NCI-H2107 (cell line): ENCODE results near the gene FSTL1.
"Not testable (repeated sequence)": the region's sequence is repeated elsewhere in the genome, so short reads cannot be mapped to it uniquely, and the experiment has no call there.

Experiments
- DNase-seq: peaks from one replicate; lab custom pipeline; 2025; lab: John Stamatoyannopoulos, UW

The FSTL1 gene

DNA sequence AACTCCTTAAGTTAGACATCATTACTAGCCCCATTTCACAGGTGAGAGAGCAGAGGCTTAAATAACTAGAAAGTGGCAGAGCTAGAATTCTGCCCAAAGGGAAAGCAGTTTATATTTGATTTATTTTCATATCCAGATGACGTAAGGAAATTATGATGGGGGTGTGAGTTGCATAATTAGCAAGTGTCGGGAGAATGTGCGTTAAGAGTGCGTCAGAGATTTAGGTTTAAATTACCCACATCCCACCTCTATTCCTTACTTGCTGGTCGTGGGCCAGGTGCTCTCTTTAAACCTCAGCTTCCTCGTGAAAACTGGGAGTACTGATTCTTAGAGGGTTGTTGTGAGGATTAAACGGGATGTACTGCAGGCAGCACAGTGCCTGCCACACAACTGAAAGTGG lies 32.3 kb downstream of the FSTL1 start:
- no peak for DNase-seq

DNA sequence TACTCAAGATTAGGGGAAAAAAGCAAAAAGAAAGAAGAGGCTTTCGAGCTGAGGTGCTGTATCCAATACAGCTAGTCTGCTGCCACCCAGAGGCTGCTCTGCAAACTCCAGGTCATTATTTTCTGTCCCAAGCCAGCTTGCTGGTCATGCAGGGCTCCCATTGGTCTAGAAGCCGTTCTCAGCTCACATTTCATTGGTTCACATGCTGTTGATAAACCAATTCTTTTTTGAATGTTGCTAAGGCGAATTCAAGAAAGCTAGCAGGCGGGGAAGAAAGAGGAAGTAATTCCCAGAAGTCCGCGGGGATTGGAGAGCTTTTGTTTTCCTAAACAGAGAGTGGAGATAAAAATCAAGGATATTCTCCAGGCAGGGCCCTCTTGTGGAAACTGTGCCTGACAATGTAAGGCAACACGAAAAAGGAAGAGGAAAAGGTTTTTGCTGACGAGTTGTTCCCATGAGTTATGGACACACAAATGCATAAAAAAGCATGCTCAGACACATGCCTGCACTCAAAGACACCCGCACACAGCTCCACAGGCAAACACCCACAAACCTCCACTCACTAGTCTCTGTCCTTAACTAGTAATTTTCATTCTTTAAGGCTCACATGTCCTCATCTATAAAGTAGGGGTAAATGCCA lies 33.4 kb downstream of the FSTL1 start:
- DNase-seq, result peak; percentile 95

DNA sequence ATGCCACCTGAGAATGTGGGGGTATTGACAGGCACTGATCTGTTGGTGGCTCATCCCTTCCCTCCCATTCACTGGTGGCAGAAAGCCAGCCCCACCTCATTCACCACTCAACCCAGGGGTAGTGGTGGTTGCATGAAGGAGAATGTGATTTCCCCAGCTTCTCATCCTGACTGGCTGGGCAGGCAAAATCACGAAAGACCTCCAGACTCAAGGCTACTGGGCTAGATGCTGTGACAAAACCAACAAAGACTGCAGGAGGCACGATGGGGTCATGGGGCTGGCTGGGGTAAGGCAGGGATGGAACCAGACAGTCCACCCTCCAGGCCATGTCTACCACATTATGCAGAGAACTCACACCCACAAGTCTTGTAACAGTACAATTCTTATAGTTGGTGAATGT lies 33.9 kb downstream of the FSTL1 start:
- no peak for DNase-seq

DNA sequence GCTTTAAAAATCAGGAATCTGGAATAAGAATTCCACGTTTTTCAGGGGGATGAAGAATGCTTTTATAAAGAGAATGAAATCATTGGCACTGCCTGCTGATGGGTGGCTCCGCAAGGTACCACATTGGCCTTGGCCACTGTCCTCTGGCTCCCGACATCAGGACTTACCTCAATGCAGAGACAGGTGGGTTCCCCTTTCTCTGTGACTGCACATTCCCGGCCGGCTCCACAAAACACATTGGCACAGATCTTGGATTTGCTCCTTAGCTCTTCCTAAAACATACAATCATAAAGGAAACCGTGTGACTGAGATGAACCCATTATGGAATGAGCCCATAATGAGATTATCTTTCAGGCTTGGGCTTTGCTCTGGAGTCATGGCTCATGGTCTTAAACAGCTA lies 35.0 kb downstream of the FSTL1 start:
- DNase-seq, result no peak

DNA sequence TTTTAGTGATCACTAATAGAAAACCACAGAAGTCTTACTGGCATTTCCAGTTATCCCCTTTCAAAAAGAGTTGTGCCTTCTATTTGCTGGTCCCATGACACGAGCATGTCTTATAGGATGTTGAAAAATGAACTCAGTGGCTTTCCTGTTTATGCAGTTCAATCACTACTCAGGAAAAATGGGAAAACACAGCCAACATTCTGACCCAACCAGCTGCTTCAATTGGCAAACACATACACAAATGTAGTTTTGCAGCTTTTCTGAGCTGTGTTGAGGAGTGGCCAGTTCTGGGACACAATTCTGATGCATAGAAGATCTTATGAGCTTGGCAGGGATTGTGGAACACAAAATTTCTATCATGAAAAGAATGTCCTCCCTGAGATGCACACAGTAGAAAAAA lies 40.3 kb downstream of the FSTL1 start:
- no peak for DNase-seq

DNA sequence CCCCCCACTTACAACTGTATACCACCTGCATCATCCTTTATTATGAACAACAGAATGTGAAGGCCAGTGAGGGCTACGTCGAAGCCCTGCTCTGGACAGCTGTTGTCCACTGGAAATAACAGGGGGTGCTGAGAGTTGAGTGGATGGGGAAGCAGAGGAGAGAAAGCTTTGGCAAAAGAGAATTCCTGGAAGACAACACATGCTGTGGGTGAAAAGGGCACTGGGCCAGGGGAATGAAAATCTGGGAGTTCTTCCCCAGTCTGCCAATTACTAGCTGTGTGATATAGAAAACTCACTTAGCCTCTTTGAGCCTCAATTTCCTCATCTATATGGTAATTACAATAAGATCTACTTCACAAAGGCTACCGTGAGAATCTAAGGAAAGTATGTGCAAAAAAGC lies 40.7 kb downstream of the FSTL1 start:
- DNase-seq, result no peak

DNA sequence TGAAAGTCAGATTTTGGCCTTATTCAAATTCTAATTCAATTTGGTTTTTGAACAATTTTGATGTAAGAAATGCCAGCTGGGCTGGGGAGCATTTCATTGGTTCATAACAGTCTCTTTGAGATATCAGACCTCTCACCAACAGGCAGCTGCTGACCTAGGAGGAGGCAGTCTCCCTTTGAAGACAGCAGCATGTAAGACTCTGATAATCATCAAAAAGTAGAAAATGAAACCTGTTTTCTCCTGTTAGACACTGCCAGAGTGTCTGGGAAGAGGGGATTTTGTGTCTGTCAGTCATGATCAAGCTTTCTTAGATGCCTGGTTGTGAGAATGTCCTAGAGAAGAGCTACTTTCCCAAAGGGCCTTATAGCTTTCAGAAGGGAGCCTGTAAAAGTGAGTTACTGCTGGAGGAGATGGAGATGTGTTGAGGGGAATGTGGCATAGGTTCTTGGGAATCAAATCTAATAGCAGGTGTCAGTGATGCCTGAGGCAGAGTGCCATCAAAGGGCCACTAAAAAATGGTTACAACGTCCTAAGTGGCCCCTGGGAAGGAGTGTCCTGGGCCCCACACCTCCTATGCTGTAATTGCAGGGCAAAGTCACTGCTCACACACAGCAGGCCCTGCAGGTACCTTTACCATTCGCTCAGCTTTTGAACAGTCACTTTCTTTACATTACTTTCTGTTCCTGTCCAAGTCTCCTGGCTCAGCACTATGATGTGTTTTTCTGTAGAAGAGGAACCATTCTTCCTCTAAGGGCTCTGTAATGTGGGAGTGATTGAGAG lies 43.1 kb downstream of the FSTL1 start:
- no peak for DNase-seq

DNA sequence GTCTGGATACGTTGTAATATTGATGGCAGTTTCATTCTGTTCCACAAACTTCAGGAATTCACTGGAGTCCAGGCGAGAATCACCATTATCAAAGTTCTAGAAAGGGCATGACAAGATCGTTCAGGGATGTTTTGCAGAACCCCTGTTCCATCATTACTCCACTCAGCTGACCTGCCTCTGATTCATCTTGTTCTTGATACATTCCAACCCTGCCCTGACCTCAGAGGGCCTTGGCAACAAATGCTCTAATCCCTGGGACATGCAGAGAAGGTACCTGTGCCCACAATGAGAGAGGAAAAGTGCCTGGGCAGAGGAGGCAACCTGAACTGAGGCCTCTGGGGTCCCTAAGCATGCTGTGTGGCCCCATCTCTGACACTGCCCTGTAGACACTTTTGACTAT lies 45.9 kb downstream of the FSTL1 start:
- no peak for DNase-seq

DNA sequence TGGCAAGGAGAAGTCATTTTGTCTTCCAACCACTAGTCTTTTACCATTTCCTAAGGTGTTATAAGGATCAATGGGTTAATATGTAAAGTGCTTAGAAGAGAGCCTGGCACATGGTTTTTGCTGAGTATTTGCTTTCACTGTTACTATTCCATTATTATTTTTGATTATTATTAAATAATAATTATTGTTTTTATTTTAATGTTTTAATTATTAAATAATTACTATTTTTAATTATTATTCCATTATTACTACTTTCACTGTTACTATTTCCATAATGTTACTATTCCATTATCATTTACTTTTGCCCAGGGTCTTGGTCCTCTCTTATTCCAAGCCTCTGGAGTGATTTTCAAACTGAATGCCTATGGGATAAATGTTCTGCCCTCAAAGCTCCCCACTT lies 48.5 kb downstream of the FSTL1 start:
- no peak for DNase-seq

DNA sequence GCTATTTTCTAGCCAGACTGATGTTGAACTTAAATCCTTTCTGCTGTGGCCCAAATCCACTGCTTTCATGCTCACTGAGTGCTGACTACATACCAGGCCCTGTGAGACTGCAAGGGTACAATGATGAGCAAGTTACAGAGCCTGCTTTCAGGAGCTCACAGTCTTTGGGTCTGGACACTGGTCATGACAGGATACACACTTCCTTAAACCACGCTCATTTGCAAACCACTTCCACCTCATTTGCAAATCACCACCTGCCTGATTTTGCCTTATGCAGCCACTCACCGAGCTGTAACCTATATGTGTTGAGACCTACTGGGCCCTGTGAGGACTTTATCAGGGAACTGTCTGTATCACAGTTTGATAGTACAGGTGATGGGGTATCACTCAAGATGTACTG lies 51.4 kb downstream of the FSTL1 start:
- no peak for DNase-seq

DNA sequence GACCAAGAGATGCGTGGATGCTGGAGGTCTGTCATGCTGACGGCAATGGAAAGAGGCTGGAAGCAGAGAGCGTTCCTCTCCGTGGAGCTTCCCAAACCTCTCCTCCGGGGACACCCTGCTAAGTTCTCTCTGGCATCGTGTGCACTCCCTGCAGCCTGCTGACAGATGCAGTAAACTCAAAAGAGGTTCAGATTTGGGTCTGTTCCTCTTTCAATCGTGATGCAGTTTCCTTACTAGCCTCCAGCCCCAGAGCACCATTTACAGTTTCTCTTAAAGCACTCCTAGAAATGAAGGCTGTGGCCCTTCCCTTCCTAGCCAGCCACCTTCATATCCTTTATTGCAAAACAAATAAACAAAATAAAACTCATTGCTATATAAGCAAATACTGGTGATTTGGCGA lies 54.3 kb downstream of the FSTL1 start:
- DNase-seq, result no peak

DNA sequence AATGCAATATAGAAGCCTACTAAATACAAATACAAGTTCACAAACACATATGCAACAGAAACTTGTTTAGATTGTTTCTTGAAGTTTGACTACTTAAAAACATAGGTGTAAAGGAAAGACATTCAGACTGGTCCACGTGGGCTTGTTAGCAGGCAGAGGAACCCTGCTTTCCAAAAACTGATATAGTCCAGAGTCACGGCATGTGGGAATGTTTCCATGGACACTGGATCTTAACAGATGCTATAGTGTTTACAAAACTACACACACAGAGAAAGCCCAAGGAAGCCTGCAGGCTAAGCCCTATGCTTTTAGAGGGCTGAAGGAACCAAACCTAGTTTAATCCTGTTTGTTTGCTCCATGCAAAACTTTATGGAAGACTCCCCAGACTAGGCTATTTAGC lies 56.4 kb downstream of the FSTL1 start:
- no peak for DNase-seq

DNA sequence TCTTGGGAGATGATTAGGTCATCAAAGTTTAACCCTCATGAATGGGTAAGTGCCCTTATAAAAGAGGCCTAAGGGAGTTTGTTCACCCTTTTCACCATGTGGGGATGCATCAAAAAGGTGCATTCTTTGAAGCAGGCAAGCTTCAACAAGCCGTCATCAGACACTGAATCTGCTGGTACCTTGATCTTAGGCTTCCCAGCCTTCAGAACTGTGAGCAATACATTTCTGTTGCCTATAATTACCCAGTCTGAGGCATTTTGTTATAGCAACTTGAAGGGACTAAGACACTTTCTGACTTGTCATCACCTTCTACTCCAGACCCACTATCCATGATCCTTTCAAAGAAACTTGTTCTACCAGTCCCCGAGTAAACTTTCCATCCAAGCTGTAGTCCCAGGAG lies 57.0 kb downstream of the FSTL1 start:
- no peak for DNase-seq

DNA sequence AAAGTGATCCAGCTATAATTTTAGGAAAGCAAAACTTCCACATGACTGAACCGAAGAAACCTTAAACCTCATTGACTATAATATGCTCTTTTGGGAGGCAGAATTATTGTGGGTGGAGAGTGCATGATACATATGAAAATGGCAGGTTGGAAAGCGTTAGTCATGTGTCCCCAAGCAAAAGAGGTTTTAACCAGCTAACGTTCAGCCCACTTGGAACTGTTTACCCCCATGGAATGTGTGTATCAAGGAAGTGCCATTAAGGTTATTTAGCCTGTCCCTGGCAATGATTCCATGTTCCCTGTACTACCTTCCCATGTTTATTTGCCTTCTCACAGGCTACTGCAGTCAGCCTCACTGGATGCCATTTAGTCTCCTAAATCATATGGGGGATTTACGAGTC lies 57.5 kb downstream of the FSTL1 start:
- no peak for DNase-seq

DNA sequence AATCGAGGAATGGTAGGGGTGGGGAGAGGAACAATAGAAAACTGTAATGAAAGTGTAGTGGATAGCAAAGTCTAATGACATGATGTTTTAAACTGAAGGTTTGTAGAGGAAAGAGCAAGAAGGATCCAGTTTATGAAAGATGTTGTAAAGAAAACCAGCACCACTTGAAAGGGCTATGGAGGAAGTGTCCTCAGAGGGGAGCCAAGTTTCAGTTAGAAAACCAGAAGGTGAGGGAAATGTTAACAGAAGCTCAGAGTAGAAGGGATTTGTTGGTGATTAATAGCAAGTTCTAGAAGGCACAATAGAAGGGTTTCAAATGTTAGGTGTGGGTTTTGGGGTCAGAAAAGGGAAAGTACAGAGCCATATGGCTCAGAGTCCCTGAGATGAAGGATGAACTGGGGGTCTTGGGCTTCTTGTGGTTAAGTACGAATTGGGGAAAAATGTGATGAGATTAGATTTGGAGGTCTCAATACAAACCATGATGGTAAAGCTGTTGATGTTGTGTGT lies 67.8 kb downstream of the FSTL1 start:
- no peak for DNase-seq

DNA sequence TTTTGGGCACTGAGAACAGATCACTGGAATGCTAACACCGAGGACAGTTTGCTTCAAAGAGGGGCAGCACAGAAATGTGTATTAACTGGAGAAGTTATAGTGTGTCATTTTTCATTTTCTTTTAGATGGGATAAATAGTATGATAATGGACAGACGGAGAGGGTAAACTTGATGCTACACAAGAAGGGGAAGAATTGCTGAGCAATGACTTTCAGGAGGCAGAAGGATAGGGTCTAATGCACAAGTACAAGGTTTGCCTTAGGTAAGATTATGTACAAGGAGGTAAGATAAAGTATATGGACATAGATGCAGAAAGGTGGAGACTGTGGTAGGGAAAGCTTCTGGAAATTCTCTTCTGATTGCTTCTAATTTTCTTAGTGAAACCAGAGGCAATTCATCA lies 69.3 kb downstream of the FSTL1 start:
- no peak for DNase-seq

DNA sequence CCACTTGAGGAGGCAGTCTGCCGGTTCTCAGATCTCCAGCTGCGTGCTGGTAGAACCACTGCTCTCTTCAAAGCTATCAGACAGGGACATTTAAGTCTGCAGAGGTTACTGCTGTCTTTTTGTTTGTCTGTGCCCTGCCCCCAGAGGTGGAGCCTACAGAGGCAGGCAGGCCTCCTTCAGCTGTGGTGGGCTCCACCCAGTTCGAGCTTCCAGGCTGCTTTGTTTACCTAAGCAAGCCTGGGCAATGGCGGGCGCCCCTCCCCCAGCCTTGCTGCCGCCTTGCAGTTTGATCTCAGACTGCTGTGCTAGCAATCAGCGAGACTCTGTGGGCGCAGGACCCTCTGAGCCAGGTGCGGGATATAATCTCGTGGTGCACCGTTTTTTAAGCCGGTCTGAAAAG lies 72.8 kb downstream of the FSTL1 start:
- DNase-seq, result not testable (repeated sequence)

DNA sequence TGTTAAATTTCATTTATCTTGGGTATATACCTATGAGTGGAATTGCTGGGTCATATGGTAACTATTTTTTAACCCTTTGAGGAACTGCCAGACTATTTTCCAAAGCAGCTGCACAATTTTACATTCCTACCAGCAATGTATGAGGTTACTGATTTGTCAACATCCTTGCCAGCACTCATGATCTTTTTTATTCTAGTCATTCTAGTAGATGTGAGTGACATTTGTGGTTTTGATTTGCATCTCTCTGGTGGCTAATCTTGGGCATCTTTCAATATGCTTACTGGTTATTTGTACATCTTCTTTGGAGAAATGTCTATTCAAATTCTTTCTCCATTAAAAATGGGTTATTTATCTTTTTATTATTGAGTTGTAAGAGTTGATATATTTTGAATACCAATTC lies 80.3 kb downstream of the FSTL1 start:
- DNase-seq, result no peak

DNA sequence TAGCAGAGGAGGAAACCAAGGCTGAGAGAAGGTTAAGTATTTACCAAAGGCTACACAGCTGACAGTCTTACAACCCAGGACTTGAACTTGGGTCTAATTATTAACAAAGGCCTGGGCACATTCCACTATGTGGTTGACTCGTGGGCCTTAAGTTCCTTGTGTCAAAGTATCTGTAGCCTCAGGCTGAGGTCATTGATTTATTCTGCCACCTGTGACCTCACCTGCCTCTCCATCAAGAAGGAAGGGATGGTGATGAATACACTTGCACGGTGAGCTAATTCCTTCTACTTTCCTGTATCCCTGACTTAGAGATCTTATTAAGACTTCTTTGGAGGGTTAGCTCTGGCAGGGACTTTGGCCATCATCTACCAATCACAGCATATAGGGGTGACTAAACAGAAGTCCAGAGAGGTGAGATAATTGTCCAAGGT lies 81.7 kb downstream of the FSTL1 start:
- no peak for DNase-seq

DNA sequence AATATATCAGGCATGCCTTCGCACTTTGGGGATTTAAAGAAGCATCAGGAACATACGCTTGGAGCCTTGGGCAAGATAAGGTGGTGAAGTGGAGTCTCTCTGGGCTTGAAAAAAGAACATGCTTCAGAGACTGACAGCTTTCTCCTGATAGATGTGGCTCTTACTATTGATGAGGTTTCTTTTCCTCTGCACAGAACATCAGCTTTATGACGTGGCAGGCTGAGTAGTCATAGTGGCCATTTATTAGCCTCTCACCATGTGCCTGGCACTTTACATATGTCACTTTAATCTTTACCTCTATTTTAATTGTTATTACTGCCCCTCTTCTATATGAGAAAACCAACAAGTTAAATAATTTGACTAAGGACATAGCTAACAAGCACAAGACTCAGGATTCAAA lies 82.6 kb downstream of the FSTL1 start:
- no peak for DNase-seq

DNA sequence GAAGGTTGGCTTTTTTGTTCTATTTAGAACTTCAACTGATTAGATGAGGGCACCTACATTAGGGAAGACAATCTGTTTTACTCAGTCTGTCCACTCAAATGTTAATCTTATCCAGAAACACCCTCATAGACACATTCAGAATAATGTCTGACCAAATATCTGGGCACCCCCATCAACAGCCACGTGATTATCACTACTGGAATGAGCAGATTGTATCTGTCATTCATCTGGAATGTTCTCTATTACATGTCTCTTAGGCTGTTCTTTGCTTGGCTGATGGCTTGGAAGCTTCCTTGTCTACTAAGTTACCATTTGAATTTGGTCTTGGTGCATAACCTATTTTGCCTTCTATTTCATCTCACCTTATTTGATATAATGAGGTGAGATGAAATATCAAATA lies 86.0 kb downstream of the FSTL1 start:
- DNase-seq, result no peak

DNA sequence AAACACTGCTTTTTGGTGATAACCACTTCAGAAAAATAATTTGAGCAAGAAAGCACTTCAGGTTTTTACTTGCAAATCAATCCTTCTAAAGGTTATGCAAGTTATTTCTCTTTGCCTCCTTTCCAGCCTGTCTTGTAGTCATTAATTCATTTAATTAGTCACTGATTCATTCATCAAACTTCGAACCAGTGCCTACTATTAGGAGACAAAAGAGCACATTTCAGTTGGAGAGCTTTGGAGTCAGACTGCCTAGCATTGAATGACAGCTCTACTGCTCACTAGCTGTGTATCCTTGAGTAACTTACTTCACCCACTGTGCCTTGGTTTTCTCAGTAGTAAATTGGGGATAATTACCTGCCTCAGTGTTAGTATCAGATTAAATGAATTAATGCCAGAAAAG lies 86.7 kb downstream of the FSTL1 start:
- no peak for DNase-seq

DNA sequence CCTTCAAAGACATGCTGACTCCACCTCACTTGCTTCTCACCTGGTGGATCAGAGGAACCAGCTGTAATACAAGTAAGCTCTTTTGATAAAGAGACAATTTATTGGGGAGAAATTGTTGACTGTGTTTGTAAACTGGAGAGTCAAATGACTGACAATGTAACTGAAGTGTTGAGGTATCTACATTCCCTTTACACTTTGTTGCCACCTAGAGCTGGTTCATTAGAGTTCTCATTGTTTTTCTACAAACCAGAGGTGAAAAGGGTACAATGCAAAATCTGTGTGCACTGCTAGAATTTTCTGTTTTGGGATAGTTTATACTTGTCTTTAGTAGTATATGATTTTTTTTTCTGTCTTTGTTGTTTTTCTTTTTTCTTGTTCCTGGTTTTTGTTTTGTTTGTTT lies 93.0 kb downstream of the FSTL1 start:
- peak; percentile 37 for DNase-seq

DNA sequence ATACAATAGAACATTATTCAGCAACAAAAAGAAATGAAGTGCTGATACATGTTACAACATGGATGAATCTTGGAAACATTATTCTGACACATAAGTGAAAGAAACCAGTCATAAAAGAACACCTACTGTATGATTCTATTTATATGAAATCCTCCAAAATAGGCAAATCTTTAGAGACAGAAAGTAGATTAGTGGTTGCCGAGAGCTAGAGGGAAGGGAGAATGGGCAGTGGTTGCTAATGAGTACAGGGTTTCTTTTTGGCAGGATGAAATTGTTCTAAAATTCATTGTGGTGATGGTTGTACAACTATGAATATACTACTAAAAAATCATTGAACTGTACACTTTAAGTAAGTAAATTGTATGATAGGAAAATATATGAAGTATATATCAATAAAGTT lies 95.3 kb downstream of the FSTL1 start:
- DNase-seq, result no peak
